Hepatocyte (in vitro differentiated cells): Measurements from ENCODE around the gene TUBGCP2. TPM values are rescaled to one million over a fixed set of nuclear protein-coding genes. Genes with fewer than 3 reads are reported as not detected.

Experiments used
- DNase-seq: peaks from one replicate; pipeline ENCODE4 v3.0.0-alpha.2; 2016; ENCODE audit warnings: low spot score
- H2AFZ ChIP-seq: fragments of 200-600 bp; sonication (generic); 2 replicates; pipeline ENCODE4 v1.6.0; 2016; ENCODE audit warnings: antibody characterized with exemption, mild to moderate bottlenecking
- H3K27ac ChIP-seq: fragments of 200-600 bp; sonication (generic); 2 replicates; pipeline ENCODE4 v1.5.1; 2016; ENCODE audit warnings: mild to moderate bottlenecking
- H3K27me3 ChIP-seq: fragments of 200-600 bp; sonication (generic); 2 replicates; pipeline ENCODE4 v1.6.1; 2016
- H3K36me3 ChIP-seq: fragments of 200-600 bp; sonication (generic); replicated peaks from 2 replicates; pipeline ENCODE4 v1.5.1; 2016; ENCODE audit warnings: low read depth; ENCODE audit not compliant: insufficient read depth
- H3K4me1 ChIP-seq: fragments of 200-600 bp; sonication (generic); 2 replicates; pipeline ENCODE4 v1.5.1; 2016; ENCODE audit warnings: mild to moderate bottlenecking, moderate library complexity; ENCODE audit not compliant: insufficient read depth
- H3K4me2 ChIP-seq: fragments of 200-600 bp; sonication (generic); 2 replicates; pipeline ENCODE4 v1.6.0; 2016
- H3K4me3 ChIP-seq: fragments of 200-600 bp; sonication (generic); 2 replicates; pipeline ENCODE4 v1.5.1; 2016; ENCODE audit warnings: mild to moderate bottlenecking
- H3K79me2 ChIP-seq: fragments of 200-600 bp; sonication (generic); 2 replicates; pipeline ENCODE4 v1.6.0; 2017; ENCODE audit warnings: mild to moderate bottlenecking
- H3K9me2 ChIP-seq: fragments of 200-600 bp; sonication (generic); replicated peaks from 2 replicates; pipeline ENCODE4 v1.6.0; 2017; ENCODE audit warnings: mild to moderate bottlenecking; ENCODE audit not compliant: insufficient read depth
- H3K9me3 ChIP-seq: fragments of 200-600 bp; sonication (generic); 2 replicates; pipeline ENCODE4 v1.5.1; 2016; ENCODE audit warnings: low read depth, mild to moderate bottlenecking
- H4K20me1 ChIP-seq: fragments of 200-600 bp; sonication (generic); 2 replicates; pipeline ENCODE4 v1.6.0; 2016; ENCODE audit warnings: mild to moderate bottlenecking; ENCODE audit not compliant: insufficient read depth, poor library complexity, severe bottlenecking
- CTCF ChIP-seq: fragments of 200-600 bp; sonication (generic); IDR thresholded peaks from 2 replicates; pipeline ENCODE4 v1.5.1; 2016; ENCODE audit warnings: antibody characterized with exemption, mild to moderate bottlenecking; ENCODE audit not compliant: poor library complexity
- EZH2 ChIP-seq: fragments of 200-600 bp; sonication (generic); IDR thresholded peaks from 2 replicates; pipeline ENCODE4 v1.6.1; 2016; ENCODE audit warnings: antibody characterized with exemption, mild to moderate bottlenecking, borderline replicate concordance
- EZH2phosphoT487 ChIP-seq: fragments of 200-600 bp; sonication (generic); IDR thresholded peaks from one replicate; pipeline ENCODE4 v1.6.1; 2018; ENCODE audit warnings: antibody characterized with exemption, mild to moderate bottlenecking, low read depth, moderate library complexity; ENCODE audit not compliant: unreplicated experiment, severe bottlenecking
- WGBS: methylation state at CpG from one replicate; pipeline ENCODE4 v1.1.6; 2016; ENCODE audit warnings: low lambda C conversion rate; ENCODE audit errors: missing lambda C conversion rate; 5-methylcytosine and 5-hydroxymethylcytosine counted together
- polyA plus RNA-seq: library from polyadenylated mRNA; unstranded; fragments of >200 nt; fragmentation: Nextera tagmentation; extraction: Ambion mirVana; gene quantifications from 2 replicates; pipeline ENCODE4 v1.2.1, GENCODE V29; 2016
- total RNA-seq: library from RNA; depleted of rRNA; stranded (reverse); fragments of >200 nt; gene quantifications from 2 replicates; pipeline ENCODE4 v1.2.3, GENCODE V29; 2014

Gene TUBGCP2
- total and polyA plus RNA-seq, 2 experiments from 2014 or later = 44.8 to 51.5 TPM

GRCh38 chr10:133310399-133310755 is 1.7 kb upstream of the TUBGCP2 start:
- Histone ChIP-seq H3K79me2 (peaks cover 30% of the 10 kb centered on the region), H3K9me2 (no peaks in the 10 kb centered on the region), H4K20me1 (peaks cover 23% of the 10 kb centered on the region)

DNA sequence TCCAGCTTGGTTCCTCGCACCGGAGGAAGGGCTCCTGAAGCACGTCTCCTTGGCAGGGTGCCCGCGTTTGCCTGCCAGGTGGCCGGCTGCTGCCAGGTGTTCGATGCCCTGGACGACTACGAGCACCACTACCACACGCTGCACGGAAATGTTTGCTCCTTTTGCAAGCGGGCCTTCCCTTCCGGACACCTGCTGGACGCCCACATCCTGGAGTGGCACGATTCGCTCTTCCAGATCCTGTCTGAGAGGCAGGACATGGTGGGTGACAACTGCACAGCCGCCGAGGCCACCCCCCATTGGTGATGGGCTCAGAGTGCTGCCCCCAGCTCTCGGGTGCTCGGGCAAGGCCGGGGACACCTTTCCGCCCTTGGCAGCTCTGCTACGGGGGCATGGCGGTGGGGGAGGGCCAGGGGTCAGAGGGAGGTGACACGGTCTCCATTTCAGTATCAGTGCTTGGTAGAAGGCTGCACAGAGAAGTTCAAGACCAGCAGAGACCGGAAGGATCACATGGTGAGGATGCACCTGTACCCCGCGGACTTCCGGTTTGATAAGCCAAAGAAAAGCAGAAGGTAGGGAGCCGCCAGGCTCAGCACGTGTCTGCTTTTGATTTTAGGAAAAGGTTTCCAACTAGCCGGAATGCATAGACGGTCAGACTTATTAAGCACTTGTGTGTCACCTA is 1.2 kb upstream of the TUBGCP2 start:
- no peaks in the 10 kb centered on the region for H3K36me3 ChIP-seq
- H4K20me1 ChIP-seq = peaks cover 28% of the 10 kb centered on the region
- H3K27me3 ChIP-seq = no peaks in the 10 kb centered on the region
- 98% methylated on average over 33 of the region's 33 CpGs for WGBS
- H3K79me2 ChIP-seq = peaks cover 35% of the 10 kb centered on the region
- H3K9me3 ChIP-seq = no peaks in the 10 kb centered on the region
- H2AFZ ChIP-seq = no peak overlapping the region
- no peak for TF ChIP-seq EZH2phosphoT487
- no peak for TF ChIP-seq CTCF
- TF ChIP-seq EZH2 = no peak
- no peaks in the 10 kb centered on the region for H3K9me2 ChIP-seq
- no peak for DNase-seq
- H3K4me1 ChIP-seq = peaks cover 7% of the 10 kb centered on the region
- peak overlapping the region; percentile 95 for H3K4me2 ChIP-seq
- H3K27ac ChIP-seq = no peak overlapping the region
- H3K4me3 ChIP-seq = no peak overlapping the region

More at GRCh38 chr10:133310399-133310755, 1.7 kb upstream of the TUBGCP2 start:
- peaks cover 7% of the 10 kb centered on the region for H3K4me1 ChIP-seq
- no peak for DNase-seq
- no peaks in the 10 kb centered on the region for H3K36me3 ChIP-seq
- no peaks in the 10 kb centered on the region for H3K27me3 ChIP-seq
- no peak overlapping the region for H2AFZ ChIP-seq
- H3K4me2 ChIP-seq = no peak overlapping the region
- WGBS = 99% methylated on average over 16 of the region's 16 CpGs
- TF ChIP-seq CTCF (no peak), EZH2phosphoT487 (no peak)
- H3K27ac ChIP-seq = no peak overlapping the region
- H3K4me3 ChIP-seq = no peak overlapping the region
- H3K9me3 ChIP-seq = no peaks in the 10 kb centered on the region

DNA sequence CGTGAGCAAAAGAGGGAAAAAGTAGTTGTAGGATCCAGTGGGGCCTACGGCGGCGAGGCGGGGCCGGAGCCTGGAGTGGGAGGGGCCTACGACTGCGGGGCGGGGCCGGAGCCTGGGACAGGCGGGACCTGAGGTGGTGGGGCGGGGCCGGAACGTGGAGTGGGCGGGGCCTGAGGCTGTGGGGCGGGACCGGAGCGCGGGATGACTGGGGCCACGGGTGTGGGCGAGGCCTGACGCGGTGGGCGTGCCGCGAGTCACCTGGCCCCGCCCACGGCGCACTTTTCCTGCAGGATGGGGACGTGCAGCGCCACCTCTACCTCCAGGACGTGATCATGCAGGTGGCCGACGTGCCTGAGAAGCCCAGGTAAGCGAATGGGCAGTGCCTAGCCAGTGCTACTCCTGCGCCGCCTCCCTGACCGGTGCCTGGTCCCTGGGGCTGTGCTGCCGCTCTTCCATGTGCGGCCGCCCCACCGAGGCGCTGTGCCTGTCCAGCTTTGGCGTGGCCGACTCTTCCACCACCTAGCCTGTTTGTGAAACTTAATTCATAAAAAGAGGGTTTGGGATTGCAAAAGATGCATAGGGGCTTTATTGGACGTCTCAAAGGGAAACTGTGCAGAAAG is 538 bp upstream of the TUBGCP2 start:
- Histone ChIP-seq H3K4me1 (peaks cover 7% of the 10 kb centered on the region), H3K4me3 (peak overlapping the region; percentile 100), H3K9me3 (no peaks in the 10 kb centered on the region), H3K9me2 (no peaks in the 10 kb centered on the region), H3K4me2 (peak overlapping the region; percentile 95), H3K36me3 (no peaks in the 10 kb centered on the region), H4K20me1 (peaks cover 35% of the 10 kb centered on the region), H3K27me3 (no peaks in the 10 kb centered on the region), H3K27ac (peak overlapping the region; percentile 100), H2AFZ (peak overlapping the region; percentile 97), H3K79me2 (peaks cover 42% of the 10 kb centered on the region)
- DNase-seq = peak; percentile 96
- 71% methylated on average over 16 of the region's 46 CpGs for WGBS
- TF ChIP-seq EZH2 (no peak), EZH2phosphoT487 (no peak), CTCF (no peak)
